Neural progenitor cell (in vitro differentiated cells): ENCODE results near the gene UBE2L5.

ENCODE experiments used
- CTCF ChIP-seq: fragments of 200-600 bp; sonication (generic); IDR thresholded peaks from 2 replicates; pipeline ENCODE4 v1.5.1; 2017; ENCODE audit warnings: antibody characterized with exemption, mild to moderate bottlenecking
- EZH2 ChIP-seq: fragments of 200-600 bp; sonication (generic); IDR thresholded peaks from 2 replicates; pipeline ENCODE4 v1.6.1; 2017; ENCODE audit warnings: antibody characterized with exemption, mild to moderate bottlenecking, moderate library complexity

DNA sequence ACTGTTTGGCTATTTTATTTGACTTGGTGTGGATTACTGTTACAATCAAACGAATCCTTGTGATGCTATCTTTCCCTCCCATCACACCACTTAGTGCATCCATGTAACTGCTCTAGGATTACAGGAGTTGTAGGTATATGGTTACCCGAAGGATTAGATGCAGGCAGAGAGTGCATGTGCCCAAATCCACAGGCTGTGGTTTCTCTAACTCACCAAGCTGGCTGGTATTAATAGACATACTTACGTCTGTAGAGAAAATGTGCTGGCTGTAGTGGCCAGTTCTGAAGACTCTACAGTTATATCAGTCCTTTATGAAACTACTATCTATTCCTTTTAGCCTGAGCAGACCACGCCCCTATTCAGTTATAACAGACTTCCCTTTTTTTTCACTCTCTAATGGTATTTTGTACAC lies 44.6 kb downstream of the UBE2L5 start:
- no peak for TF ChIP-seq CTCF
- TF ChIP-seq EZH2, result no peak
